GM19023 (cell line): Measurements from ENCODE around the gene SC5D.
A peak's percentile ranks its signal among the peaks of the same experiment; 100 is the strongest.

Experiments used
- ATAC-seq: cut with Tn5 transposase; IDR thresholded peaks from one replicate; pipeline ENCODE4 v1.9.1; 2021; ENCODE audit warnings: mild to moderate bottlenecking, moderate library complexity; ENCODE audit not compliant: unreplicated experiment

SC5D gene

DNA sequence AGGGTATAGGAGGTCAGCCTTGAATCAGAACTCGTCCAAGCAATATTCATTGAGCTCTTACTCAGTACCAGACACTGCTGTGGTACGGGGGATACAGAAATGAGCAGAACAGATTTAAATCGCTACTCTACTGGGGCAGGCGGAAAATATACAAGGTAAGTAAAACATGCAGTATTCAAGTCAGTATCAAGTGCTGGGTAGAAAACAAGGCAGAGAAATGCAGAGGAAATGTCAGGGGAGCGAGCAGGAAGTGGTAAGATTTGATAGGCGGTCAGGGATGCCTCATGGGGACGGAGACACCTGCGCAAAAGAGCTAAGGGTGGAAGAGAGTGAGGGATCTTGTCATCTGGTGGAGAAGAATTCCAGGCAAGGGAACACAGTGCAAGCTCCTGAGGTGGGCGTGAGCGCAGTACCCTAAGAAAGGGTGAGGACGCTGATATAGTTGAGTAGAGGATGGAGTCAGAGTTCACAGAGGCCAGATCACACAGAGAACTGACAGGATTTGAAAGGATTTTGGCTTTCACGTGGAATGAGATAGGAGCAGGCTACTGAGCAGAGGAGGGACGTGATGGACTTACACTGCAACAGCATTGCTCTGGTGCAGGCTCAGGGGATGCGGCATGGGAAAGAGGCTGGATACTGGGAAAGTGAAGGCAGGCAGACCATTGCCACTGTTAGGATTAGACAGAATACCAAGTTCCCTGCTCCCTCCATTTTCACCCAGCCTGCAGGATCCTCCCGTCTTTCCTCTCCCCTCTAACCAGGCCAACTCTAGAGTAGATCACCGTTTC, 35.8 kb downstream of the SC5D start:
- ATAC-seq: no peak

GRCh38 chr11:121328967-121329679, 36.6 kb downstream of the SC5D start:
- ATAC-seq: no peak

DNA sequence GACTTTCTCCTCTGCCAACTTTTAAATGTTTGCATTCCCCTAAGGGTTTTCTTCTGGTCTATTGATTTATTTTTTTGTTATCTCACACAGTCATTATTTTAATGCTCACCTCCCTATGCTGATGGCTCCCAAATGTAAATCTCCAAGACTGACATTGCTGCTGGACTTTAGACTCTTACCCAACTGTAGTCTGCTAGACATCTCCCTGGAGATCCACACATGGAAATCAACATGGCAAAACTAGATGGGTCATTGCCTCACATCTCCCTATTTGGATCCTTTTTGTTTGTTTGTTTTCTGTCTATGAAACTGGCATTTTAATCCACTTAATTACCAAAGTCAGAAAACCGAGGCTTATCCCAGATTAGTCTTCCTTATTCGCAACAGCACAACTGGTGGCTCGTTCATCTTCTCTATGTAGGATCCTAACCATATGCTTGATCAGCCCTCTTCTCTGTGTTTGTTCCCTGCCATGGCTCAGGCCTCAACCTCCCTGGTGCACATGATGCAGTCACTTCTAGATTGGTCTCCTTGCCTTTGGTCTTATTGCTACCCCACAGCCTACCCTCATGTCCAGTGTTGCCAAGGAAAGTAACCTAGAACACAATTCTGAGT, 37.3 kb downstream of the SC5D start:
- ATAC-seq: no peak

GRCh38 chr11:121330614-121331435, 38.3 kb downstream of the SC5D start:
- no peak for ATAC-seq

DNA sequence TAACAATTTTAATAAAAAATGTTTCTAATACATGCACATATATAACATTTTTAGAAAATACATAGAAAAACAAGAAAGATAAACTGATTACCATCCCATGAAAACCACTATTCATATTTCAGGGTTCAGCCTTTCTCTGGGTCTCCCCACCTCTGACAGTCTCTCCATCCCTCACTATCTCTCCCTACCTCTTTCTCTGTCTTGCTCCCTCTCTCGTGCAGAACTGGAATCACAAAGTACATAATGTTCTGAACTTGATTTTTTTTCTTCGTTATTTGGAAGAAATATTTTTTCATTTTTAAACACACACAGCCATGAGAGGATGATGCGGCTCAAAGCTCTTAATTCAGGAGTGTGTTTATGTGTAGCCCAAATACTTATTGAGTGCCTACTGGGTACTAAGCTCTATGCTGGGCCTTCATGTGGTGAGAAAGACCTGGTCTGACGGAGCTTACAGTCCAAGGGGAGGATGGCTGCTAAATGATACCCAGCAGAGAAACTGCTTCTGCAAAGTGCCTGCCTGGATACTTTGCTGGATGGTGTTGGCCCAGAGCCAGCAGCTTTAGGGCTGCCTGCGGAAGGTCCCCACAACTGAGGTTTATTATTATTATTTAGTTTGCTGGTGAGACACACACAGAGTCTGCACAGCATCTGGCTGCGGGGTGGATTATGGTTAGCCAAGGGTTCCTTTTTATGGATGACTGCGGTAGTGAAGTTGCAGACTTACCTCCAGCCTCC, 42.6 kb downstream of the SC5D start:
- ATAC-seq: no peak

DNA sequence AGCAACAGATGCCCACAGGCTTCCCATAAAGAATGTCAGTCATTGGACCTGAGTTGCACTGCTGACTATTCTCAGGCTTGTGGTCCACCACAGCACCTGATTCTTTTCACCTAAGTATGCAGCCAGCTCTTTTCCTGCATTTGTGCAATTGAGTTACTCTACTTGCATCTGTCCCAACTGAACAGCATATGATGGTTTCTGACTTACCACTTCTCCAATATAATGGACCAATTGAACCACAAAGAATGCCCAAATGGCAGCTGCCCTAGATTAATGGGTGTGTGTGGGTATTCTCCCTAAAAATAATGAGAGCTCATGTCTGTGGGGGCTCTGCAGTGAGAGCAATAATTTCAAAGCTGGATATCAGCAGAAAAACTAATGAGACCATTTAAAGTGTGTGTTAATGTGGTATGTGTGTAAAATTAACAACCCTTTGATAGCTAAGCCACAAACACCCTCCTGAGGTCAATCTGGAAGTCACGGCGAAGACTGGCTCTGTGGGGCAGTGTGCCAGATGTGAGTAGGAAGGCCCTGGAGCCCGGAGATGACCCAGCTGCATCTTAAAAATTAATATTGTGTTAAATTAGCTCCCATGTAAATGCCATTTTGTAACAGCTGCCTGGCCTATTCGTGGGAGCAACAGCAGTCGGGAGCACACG, 43.8 kb downstream of the SC5D start:
- ATAC-seq: no peak

- peak; percentile 42 for ATAC-seq
Observed at GRCh38 chr11:121337078-121337477, 44.5 kb downstream of the SC5D start.

GRCh38 chr11:121337740-121338272, 45.2 kb downstream of the SC5D start:
- peak; percentile 22 for ATAC-seq

- no peak for ATAC-seq
Observed at GRCh38 chr11:121338536-121338935, 46.0 kb downstream of the SC5D start.

DNA sequence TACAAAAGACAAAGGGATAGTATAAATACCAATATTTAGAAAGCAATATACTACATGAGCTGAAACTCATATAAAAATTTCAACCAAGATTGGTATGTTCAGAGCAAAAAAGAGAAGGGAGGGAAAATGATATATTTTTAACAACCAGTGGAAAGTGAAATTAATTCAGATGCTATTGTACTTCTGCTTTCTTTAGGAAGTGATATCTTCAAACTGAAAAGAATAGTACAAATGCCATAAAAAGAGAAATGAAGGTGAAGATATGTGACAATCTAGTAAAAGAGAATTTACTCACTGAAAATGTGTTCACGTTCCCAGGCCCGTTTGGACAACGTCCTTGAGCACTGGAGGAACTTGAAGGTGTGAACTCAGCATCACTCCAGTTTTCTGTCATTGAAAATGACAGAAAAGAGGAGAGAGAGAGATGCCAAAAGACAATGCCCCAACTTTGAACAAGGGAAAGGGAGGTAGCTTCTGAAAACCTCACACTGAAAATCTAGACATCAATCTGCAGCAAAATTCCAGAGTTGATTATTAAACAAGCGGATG, 47.5 kb downstream of the SC5D start:
- ATAC-seq: no peak

DNA sequence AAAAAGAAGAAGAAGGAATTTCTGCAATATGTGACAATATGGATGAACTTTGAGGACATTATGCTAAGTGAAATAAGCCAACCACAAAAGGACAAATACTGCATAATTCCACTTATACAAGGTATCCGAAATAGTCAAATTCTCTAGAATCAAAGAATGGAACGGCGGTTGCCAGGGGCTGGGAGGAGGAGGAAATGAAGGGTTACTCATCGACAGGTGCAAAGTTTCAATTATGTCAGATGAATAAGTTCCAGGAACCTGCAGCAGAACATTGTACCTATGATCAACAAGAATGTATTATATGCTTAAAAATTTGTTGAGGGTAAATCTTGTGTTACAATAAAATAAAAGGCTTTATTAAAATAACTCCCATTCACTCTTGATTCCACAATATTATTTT, 49.0 kb downstream of the SC5D start:
- no peak for ATAC-seq

DNA sequence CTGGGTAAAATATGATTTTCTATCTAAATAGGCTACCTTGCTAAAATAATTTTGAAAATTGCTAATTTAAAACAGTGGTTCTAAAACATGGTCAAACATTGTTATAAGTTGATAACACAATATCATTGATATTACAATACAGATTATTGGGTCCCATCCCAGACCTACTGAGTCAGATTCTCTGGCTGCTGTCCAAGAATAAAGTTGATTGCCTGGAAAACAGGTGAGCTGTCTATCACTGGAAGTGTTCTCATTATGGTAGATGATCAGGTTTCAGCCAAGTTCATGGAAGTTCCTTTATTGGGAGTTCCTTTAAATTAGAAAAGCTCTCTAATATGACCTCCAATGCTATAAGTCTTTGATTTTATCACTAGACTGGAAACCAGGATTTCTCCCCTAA, 52.3 kb downstream of the SC5D start:
- ATAC-seq: no peak

- ATAC-seq: no peak
Observed at GRCh38 chr11:121347094-121347493, 54.5 kb downstream of the SC5D start.

GRCh38 chr11:121347813-121348212, 55.2 kb downstream of the SC5D start:
- no peak for ATAC-seq

GRCh38 chr11:121348220-121348875, 55.8 kb downstream of the SC5D start:
- ATAC-seq: no peak

- no peak for ATAC-seq
Observed at GRCh38 chr11:121349790-121350189, 57.2 kb downstream of the SC5D start.

DNA sequence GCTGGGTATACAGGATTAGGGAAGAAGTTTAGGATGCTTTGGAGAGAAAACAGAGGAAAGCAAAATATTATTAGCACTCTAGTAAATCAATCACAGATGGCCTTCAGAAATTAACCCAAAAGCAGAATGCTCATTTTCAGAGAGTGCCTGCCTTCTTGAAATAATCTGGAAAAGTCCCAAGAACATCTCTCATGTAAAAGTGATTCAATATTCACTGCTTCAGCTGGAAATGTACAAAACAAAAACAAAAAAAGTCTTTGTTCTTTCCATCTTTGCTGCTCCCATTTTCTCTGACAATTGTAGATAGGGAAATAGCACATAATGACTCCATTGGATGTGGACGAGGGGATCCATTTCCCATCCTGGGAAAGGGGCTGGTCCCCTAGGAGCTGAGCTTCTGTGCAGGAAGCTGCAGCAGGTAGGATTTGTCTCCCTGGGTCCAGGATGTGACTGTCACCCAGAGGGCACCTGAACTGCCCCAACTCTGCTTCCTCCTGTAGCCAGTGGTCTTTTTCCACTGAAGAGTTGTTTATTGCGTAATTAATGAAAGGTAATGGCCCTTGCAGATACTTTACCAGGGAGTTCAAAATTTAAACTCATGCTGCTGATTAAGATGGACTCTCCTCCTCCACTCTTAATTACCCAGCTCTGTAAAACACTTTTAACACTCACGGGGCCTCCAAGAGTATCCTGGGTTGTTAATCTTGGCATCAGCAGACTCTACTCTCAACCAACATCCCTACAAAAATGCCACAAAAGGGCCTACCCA, 57.9 kb downstream of the SC5D start:
- no peak for ATAC-seq

DNA sequence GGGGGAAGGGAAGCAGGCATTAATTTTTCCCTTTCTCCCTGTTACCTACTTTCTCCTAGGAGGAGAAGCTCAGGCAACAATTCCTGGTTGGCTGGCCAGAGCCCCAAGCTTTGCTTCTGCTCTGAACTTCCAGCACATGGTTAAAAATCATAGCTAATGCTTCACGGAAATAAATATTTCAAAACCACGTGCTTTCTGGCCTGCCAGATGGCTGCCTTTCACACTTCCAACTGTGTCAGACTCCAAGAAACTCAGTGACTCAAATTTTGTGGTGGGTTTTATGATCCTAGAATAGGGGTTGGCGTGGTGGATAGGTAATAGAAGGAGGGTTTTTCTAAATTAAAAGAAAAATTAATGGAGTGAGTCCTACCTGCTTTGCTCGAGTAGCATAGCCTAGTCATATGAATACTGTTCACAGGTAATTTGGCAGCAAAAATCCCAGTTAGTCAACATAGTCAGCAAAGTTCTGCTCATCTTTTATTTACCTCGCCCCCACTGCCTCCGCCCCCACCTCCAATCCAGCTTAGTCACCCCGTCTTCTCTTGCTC, 58.6 kb downstream of the SC5D start:
- ATAC-seq: no peak
